SK-N-MC (cell line): Measurements from ENCODE around the gene SEPHS1.

Experiments
- EZH2 ChIP-seq: fragments of 200-600 bp; sonication (generic); IDR thresholded peaks from one replicate; pipeline ENCODE4 v1.6.1; 2017; ENCODE audit warnings: antibody characterized with exemption
- FOXP2 ChIP-seq: optimal IDR thresholded peaks from 2 replicates; pipeline ENCODE3; 2011; ENCODE audit warnings: mild to moderate bottlenecking, moderate library complexity; ENCODE audit not compliant: insufficient read depth; ENCODE audit errors: extremely low read length, control extremely low read depth
- POLR2AphosphoS5 ChIP-seq: IDR thresholded peaks from 2 replicates; pipeline ENCODE4 v1.6.1; 2012; ENCODE audit warnings: mild to moderate bottlenecking, low read depth, low read length, borderline replicate concordance

- TF ChIP-seq POLR2AphosphoS5 = no peak
- TF ChIP-seq EZH2 = no peak
- TF ChIP-seq FOXP2 = no peak
These were observed 64.0 kb downstream of the SEPHS1 start for GRCh38 chr10:13284050-13284449.
